OCI-LY1 (cell line): ENCODE results near the gene KDM4B.

Experiments used
- EZH2 ChIP-seq: fragments of 200-600 bp; sonication (generic), shearing (Covaris generic); IDR thresholded peaks from 2 replicates; pipeline ENCODE4 v1.8.0; 2017; ENCODE audit warnings: borderline replicate concordance, mixed run types, mild to moderate bottlenecking, antibody characterized with exemption, low read length, moderate library complexity, mixed read lengths
- TF ChIP-seq, protein P1 (sequence below): fragments of 200-600 bp; sonication (generic), shearing (Covaris generic); IDR thresholded peaks from 2 replicates; pipeline ENCODE4 v1.5.1; 2017; ENCODE audit warnings: mild to moderate bottlenecking, antibody characterized with exemption, low read length, moderate library complexity, mixed read lengths

DNA sequence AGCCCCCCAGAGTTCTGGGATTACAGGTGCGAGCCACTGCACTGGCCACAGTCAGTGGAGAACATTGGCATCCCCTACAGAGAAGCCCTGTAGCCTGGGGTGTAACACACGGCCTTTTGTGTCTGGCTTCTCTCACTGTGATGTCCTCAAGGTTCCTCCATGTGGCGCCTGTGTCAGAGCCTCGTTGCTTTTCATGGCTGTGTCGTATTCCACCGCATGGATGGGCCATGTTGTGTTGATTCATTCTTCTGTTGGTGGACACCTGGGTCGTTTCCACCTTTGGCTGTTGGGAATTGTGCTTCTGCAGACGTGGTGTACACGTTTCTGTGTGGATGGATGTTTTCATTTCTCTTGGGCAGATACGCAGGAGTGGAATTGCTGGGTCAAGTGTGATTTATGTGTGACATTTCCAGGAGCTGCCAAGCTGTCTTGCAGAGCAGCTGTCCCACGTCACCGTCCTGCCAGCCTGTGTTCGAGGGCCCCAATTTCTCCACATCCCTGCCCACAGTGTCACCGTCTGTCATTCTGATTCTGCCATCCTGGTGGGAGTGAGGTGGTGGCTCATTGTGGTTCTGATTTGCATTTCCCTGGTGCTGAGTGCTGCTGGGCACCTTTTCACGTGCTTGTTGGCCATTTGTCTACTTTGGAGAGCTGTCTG is 59.4 kb downstream of the KDM4B start:
- TF ChIP-seq EZH2 = no peak
- TF ChIP-seq, protein P1, sequence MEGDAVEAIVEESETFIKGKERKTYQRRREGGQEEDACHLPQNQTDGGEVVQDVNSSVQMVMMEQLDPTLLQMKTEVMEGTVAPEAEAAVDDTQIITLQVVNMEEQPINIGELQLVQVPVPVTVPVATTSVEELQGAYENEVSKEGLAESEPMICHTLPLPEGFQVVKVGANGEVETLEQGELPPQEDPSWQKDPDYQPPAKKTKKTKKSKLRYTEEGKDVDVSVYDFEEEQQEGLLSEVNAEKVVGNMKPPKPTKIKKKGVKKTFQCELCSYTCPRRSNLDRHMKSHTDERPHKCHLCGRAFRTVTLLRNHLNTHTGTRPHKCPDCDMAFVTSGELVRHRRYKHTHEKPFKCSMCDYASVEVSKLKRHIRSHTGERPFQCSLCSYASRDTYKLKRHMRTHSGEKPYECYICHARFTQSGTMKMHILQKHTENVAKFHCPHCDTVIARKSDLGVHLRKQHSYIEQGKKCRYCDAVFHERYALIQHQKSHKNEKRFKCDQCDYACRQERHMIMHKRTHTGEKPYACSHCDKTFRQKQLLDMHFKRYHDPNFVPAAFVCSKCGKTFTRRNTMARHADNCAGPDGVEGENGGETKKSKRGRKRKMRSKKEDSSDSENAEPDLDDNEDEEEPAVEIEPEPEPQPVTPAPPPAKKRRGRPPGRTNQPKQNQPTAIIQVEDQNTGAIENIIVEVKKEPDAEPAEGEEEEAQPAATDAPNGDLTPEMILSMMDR = no peak
